ENCODE data around the gene FSD1. TPM values are rescaled to one million over a fixed set of nuclear protein-coding genes. Genes with fewer than 3 reads are reported as not detected.

The FSD1 gene
- total RNA-seq, 2 experiments from 2014 or later = 0.98 to 1.0 TPM

GRCh38 chr19:4372165-4373012 is 68.0 kb downstream of the FSD1 start:
- Mint-ChIP-seq H3K9me3 (no peaks in the 10 kb centered on the region), H3K27ac (peak overlapping the region; percentile 20), H3K36me3 (ENCODE audit: low read depth) (peaks cover 7% of the 10 kb centered on the region), H3K4me1 (ENCODE audit: low read depth) (peaks cover 44% of the 10 kb centered on the region), H3K4me3 (no peak overlapping the region), H3K27me3 (no peaks in the 10 kb centered on the region)
- Histone ChIP-seq H3K27ac (ENCODE audit: low read depth in 1 of 2, low read length in 2 of 2) (no peak overlapping the region), H3K36me3 (ENCODE audit: insufficient read depth, low read length) (peaks cover 23% of the 10 kb centered on the region), H3K4me1 (ENCODE audit: insufficient read depth, low read length) (peaks cover 99% of the 10 kb centered on the region), H3K9me3 (ENCODE audit: control insufficient read depth in 1 of 2, insufficient read depth in 1 of 2, low read length in 2 of 2) (no peaks in the 10 kb centered on the region), H3K27me3 (ENCODE audit: control insufficient read depth in 1 of 2, insufficient read depth in 2 of 2, low read length in 2 of 2) (no peaks in the 10 kb centered on the region), H3K4me3 (ENCODE audit: low read length) (no peak overlapping the region)
- POLR2A ChIA-PET = no interaction called here
- ATAC-seq (ENCODE audit: poor library complexity) = no peak
- DNase-seq = no peak
- intact Hi-C loops (cut with DNase I, micrococcal nuclease) = no loop called here
- no peak for TF ChIP-seq CTCF (IDR thresholded peaks at IDR 0.05)
- CTCF ChIA-PET = no interaction called here

GRCh38 chr19:4373013-4373367 is 68.6 kb downstream of the FSD1 start:
- peaks cover 100% of the 10 kb centered on the region for H3K4me1 ChIP-seq (ENCODE audit: insufficient read depth, low read length)
- DNase-seq (no peak), ATAC-seq (ENCODE audit: poor library complexity) (no peak)
- no peak overlapping the region for H3K4me3 Mint-ChIP-seq
- peaks cover 7% of the 10 kb centered on the region for H3K36me3 Mint-ChIP-seq (ENCODE audit: low read depth)
- intact Hi-C loops (cut with DNase I, micrococcal nuclease) = no loop called here
- CTCF ChIA-PET = no interaction called here
- H3K36me3 ChIP-seq (ENCODE audit: insufficient read depth, low read length) = peaks cover 25% of the 10 kb centered on the region
- peak overlapping the region; percentile 20 for H3K27ac Mint-ChIP-seq
- no peak overlapping the region for H3K4me3 ChIP-seq (ENCODE audit: low read length)
- H3K4me1 Mint-ChIP-seq (ENCODE audit: low read depth) = peaks cover 44% of the 10 kb centered on the region
- H3K27ac ChIP-seq (ENCODE audit: low read depth in 1 of 2, low read length in 2 of 2) = no peak overlapping the region
- no peaks in the 10 kb centered on the region for H3K27me3 ChIP-seq (ENCODE audit: control insufficient read depth in 1 of 2, insufficient read depth in 2 of 2, low read length in 2 of 2)
- H3K9me3 Mint-ChIP-seq = no peaks in the 10 kb centered on the region
- POLR2A ChIA-PET = no interaction called here
- H3K27me3 Mint-ChIP-seq = no peaks in the 10 kb centered on the region
- H3K9me3 ChIP-seq (ENCODE audit: control insufficient read depth in 1 of 2, insufficient read depth in 1 of 2, low read length in 2 of 2) = no peaks in the 10 kb centered on the region
- TF ChIP-seq CTCF (IDR thresholded peaks at IDR 0.05) = no peak

Other genes starting within 250 kb of the FSD1 start
- 10 to 100 TPM; 44.2 to 47.2 TPM for gene ZBTB7A, start 237.7 kb upstream of the FSD1 start, total RNA-seq
- 10 to 100 TPM; 72.7 to 77.6 TPM for gene MAP2K2, start 180.5 kb upstream of the FSD1 start, total RNA-seq
- gene CREB3L3, start 151.0 kb upstream of the FSD1 start, total RNA-seq = under 1 TPM in 1 of 2 experiments, not detected in 1; 0.08 TPM
- 10 to 100 TPM; 11.2 to 14.2 TPM for gene SIRT6, start 122.0 kb upstream of the FSD1 start, total RNA-seq
- gene ANKRD24, start 121.9 kb upstream of the FSD1 start, total RNA-seq = under 1 TPM; 0.59 to 0.60 TPM
- not detected for gene EBI3, start 75.1 kb upstream of the FSD1 start, total RNA-seq
- gene YJU2, start 57.5 kb upstream of the FSD1 start, total RNA-seq = 10 to 100 TPM; 32.9 to 33.7 TPM
- gene SHD, start 25.3 kb upstream of the FSD1 start, total RNA-seq = under 1 TPM; 0.14 to 0.64 TPM
- gene TMIGD2, start 2.2 kb upstream of the FSD1 start, total RNA-seq = 10 to 100 TPM; 17.6 to 20.9 TPM
- gene STAP2, start 34.2 kb downstream of the FSD1 start, total RNA-seq = 1 to 10 TPM; 1.7 to 1.8 TPM
- 10 to 100 TPM; 10.3 to 11.0 TPM for gene MPND, start 39.0 kb downstream of the FSD1 start, total RNA-seq
- 10 to 100 TPM; 39.3 to 40.9 TPM for gene SH3GL1, start 95.9 kb downstream of the FSD1 start, total RNA-seq
- 10 to 100 TPM; 27.5 to 27.8 TPM for gene CHAF1A, start 98.0 kb downstream of the FSD1 start, total RNA-seq
- 10 to 100 TPM; 54.5 to 58.4 TPM for gene UBXN6, start 153.2 kb downstream of the FSD1 start, total RNA-seq
- gene HDGFL2, start 167.7 kb downstream of the FSD1 start, total RNA-seq = 10 to 100 TPM; 17.2 to 18.0 TPM
- gene PLIN4, start 213.9 kb downstream of the FSD1 start, total RNA-seq = not detected
- under 1 TPM; 0.31 to 0.93 TPM for gene PLIN5, start 230.6 kb downstream of the FSD1 start, total RNA-seq
- gene LRG1, start 235.4 kb downstream of the FSD1 start, total RNA-seq = not detected

All from CD4-positive, alpha-beta T cell (primary cell).